NCI-H345 treated with DMSO at 0.1 percent for 48 hours (cell line): ENCODE measurements around the gene TAOK2.

Experiments used
- DNase-seq: peaks from one replicate; lab custom pipeline; 2025; ENCODE audit not compliant: unreplicated experiment; lab: John Stamatoyannopoulos, UW

Gene TAOK2

DNA sequence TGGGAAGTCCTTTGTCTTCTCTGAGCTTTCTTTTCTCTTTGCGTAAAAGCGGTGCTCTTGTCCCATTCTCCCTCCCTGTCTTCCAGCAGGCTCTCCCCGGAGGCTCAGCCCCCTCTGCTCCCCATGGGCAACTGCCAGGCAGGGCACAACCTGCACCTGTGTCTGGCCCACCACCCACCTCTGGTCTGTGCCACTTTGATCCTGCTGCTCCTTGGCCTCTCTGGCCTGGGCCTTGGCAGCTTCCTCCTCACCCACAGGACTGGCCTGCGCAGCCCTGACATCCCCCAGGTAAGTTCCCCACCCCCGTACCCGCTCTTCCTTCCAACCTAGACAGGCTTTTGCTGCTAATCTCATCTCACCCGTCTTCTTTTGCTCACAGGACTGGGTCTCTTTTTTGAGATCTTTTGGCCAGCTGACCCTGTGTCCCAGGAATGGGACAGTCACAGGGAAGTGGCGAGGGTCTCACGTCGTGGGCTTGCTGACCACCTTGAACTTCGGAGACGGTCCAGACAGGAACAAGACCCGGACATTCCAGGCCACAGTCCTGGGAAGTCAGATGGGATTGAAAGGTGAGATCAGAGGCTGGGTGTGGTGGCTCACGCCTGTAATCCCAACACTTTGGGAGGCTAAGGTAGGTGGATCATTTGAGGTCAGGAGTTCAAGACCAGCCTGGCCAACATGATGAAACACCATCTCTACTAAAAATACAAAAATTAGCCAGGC lies 10.5 kb upstream of the TAOK2 start:
- DNase-seq, result no peak

DNA sequence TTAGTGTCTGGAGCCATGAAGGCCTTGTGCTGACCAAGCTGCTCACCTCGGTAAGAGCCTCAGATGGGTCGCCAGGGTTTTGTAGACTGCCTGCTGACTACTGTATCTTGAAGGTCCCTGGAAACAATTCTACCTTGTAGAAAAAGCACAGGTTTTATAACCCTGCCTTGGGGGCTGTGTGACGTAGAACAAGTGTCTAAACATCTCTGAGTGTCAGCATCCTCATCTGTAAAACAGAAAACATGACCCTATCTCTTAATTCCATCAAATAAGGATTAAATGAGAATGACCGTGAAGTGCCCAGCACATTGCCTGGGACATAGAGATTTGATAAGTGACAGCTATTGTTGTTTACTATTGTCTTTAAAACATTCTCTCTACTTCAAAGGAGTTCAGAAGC lies 5.5 kb upstream of the TAOK2 start:
- DNase-seq, result no peak

DNA sequence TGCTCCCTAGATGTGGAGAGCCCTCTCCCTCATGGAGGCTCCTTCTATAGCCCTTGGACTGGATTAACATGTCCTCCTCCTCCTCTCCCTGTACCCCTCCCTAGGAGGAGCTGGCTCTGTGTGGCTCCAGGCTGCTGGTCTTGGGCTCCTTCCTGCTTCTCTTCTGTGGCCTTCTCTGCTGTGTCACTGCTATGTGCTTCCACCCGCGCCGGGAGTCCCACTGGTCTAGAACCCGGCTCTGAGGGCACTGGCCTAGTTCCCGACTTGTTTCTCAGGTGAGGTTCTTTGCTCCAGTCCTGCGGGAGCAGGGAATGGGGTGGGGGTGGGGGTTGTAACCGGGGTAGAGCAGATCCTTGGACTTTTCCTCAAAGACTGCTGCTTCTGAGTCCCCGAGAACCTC lies 2.4 kb upstream of the TAOK2 start:
- no peak for DNase-seq

DNA sequence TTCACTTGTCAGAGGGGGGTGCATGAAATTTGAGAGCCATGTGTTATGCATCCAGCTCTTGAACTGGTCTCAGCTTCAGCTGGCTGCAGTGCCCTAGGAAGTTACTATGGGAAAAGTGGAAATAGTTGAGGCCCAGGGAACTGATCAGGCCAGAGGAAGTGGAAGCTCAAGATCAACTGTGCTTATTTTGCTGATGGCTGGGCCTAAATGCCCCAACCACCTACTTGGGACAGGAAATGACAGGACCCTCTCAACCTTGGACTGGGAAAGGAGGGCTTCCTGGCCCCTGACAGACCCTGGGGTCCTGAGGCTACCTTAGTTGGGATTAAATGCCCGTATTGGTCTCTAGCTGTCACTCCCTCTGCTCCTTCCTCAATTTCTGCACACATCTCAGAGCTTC lies 1.2 kb upstream of the TAOK2 start:
- no peak for DNase-seq

DNA sequence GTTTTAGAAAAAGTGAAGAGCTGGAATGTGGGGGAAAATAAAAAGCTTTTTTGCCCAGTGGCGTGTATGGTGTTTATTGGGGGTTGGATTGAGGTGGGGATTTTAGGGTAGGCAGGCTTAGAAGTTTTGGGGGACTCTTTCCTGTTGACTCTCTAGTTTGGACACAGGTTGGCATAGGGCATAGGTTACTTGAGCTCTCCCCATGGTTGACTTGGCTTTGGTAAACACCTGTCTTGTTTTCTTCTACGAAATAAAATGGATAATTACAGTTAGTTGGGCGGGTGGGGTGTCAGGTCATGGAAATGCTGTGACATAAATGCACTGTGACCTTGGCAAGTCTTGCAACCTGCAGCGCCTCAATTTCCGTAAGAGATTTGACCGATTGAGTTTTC lies 680 bp upstream of the TAOK2 start:
- no peak for DNase-seq

DNA sequence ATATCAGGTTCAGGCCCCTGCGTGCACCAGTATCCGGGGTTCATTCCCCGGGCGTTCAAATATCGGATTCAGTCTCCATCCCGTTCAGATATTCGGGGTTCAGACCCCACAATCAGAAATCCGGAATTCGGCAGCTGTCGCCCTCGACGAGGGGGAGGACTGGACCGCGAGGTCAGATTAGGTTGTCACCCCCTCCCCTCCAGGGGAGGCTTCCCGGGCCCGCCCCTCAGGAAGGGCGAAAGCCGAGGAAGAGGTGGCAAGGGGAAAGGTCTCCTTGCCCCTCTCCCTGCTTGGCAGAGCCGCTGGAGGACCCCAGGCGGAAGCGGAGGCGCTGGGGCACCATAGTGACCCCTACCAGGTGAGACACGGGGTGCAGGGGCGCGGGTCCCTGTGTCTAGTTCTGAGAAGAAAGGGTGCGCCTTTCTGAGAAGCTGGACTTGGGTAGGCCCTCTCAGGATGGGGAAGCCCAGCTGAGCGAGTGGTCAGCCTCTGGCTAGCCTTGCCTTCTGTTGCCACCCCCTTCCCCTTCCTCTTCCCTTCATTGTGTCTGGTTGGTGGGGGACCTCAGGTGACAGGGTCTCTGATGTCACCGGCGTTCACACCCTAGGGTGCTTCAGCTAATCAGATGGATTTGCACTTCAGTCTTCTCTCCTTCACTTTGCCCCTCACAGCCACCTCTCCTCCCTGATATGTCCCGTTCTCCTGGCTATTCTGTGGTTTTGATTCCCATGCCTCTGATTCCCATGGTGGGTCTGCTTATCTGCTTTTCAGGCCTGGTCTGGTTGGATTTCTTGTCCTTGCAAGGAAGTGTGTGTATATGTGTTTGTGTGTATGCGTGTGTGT lies 844 bp downstream of the TAOK2 start:
- DNase-seq, result no peak

DNA sequence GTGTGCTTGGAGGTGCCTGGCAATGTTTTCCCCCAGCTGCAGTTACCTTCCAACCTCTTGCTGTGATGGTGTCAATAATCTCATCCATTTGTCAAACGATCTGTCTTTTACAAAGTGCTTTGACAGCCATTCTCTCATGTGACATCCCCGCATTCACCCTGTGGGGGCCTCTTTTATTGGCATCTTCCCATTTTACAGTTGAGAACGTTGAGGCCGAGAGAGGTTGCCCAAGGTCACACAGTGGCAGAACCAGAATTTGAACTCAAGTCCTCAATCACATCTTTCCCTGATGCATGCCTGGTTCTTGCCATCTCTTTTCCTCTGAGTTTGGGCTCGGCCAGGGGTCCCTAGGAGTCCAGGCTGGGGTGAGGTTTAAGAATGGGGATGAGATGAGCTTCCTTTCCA lies 1.5 kb downstream of the TAOK2 start:
- no peak for DNase-seq

DNA sequence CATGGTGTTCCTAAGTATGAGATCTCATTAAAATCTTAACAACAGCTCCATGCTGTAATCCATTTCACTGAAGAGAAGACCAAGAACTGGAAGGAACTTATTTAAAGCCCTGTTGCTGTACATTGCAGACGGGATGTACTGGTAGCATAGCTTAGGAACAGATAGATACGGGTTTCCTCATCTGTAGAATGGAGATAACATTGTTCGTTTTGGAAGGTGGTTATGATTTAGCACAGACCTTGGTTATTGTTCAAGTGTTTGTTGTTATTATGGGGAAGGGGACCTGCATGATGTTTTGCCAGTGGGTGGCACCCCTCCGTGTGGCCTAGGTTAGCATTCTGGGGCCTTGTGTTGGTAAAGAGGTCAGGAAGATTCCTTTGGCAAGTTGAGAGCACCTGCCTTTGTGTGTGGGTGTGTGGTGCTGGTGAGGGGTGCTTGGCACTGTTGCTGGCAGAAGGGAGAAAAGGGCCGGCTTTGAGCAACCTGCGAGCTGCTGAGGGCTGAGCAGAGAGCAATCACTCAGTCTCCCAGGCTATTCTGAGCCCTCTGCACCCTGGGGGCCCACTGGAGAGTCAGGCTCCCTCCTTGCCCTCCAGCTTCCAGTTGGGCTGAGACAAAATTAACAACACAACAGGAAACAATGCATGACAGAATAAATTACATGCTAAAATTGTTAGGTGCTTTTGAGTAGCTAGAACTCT lies 2.3 kb downstream of the TAOK2 start:
- DNase-seq, result no peak

DNA sequence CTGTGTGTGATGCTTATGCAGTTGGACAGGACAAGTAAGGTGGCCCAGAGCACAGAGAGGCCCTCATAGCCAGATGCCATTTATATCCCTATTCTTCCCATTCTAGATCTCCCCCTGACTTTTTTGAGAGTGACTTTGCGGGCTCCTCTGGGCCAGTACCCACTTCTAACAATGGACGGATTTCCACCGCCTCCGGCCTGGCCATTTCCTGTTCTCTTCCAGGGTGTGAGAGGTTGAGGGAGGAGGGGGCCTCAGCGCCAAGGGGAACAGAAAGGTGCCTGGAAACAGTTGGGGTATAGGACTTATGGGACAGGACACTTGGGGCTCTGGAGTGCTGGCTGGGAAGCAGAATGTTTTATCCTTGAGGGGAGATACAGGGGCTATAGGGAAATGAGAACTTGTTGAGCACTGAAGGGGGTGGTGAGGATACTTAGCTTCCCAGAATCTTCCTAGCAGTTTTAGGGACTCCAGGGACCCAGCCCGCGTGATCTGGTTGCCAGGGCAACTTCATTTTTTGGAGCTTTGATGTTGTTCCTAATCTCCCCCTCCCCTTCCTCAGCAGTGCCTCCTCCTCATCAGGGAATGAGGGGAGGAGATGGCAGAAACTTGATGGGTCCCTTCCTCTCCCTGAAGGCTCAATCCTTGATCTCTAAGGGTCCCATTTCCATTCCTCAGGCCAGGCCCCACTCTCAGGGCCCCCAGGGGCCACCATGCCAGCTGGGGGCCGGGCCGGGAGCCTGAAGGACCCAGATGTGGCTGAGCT lies 3.6 kb downstream of the TAOK2 start:
- DNase-seq, result no peak

DNA sequence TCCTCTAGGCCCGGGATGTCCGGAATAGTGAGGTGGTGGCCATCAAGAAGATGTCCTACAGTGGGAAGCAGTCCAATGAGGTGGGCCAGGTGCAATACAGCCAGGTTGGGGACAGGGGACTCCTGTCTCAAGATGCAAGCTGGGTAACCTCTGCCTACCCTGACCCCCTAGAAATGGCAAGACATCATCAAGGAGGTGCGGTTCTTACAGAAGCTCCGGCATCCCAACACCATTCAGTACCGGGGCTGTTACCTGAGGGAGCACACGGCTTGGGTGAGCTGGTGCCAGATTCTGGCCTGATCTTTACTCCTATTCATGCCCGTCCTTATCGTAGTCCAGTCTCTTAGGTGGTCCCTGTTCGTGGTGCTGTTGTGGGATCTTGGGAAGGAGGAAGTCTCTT lies 4.4 kb downstream of the TAOK2 start:
- no peak for DNase-seq

DNA sequence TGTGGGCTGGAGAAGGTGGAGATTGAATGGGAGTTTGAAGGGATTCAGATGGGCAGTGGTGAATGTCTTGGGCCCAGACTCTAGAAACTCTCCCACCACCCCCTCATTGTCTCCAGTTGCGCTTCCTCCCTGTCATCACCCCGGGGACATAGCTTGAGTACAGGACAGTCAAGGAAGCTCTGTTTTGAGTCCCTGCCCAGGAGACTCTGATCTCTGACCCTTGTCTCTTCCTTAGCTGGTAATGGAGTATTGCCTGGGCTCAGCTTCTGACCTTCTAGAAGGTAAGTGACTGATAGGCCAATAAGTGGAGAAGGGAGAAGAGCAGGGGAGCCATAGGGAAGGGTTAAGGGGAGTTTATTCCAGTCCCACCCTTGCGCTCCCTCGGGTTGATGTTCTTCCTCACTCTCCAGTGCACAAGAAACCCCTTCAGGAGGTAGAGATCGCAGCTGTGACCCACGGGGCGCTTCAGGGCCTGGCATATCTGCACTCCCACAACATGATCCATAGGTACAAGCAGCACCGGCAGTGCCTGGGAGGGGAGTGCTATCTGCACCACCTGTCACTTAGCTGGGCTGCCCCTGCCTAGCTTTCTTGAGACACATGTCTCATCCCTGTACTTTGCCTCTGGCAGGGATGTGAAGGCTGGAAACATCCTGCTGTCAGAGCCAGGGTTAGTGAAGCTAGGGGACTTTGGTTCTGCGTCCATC lies 5.0 kb downstream of the TAOK2 start:
- DNase-seq, result no peak

DNA sequence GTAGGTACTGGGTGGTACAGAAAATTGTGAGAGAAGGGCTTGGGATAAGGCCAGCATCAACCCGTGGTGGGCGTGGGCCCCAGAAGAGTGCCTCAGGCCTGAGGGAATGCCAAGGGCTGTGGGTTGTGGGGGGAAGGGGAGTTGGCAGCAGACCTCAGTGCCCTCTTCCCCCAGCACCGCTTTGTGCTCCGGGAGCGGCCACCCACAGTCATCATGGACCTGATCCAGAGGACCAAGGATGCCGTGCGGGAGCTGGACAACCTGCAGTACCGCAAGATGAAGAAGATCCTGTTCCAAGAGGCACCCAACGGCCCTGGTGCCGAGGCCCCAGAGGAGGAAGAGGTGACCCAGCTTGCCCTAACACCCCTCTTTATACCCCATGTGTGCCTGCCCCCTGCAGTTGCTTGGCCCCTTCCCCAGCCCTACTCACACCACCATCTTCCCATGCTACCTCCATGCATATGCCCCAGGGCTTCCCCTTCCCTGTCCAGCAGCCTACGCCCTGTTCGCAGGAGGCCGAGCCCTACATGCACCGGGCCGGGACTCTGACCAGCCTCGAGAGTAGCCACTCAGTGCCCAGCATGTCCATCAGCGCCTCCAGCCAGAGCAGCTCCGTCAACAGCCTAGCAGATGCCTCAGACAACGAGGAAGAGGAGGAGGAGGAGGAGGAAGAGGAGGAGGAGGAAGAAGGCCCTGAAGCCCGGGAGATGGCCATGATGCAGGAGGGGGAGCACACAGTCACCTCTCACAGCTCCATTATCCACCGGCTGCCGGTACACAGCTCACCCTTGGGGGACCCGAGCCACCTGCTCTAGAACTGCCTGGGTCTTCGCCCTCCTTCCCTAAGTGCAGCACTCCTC lies 9.1 kb downstream of the TAOK2 start:
- DNase-seq, result no peak

DNA sequence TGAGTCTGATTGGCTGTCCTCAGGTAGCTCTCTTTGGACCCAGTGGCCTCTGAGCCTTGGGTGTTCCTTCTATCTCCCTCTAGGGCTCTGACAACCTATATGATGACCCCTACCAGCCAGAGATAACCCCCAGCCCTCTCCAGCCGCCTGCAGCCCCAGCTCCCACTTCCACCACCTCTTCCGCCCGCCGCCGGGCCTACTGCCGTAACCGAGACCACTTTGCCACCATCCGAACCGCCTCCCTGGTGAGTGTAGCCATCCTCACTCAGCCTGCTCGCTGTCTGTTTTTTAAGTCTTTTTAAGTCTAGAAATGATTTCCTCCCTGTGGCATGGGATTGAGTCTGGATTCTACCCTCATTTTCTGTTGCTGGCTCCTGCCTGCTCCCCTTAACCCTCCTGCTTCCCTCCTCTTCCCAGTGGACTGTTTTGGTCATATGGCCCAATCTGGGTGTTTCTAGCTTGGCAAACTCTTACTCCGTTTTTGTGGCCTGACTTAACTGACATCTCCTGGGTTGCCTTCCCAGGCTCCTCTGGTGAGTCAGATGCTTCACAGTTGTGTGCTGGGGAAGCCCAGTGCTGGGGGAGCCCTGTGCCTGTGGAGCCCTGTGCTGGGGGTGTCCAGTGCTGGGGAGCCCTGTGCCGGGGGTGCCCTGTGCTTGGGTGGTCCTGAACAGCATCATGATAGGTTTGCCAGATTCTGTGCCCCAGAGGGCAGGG lies 9.9 kb downstream of the TAOK2 start:
- no peak for DNase-seq

DNA sequence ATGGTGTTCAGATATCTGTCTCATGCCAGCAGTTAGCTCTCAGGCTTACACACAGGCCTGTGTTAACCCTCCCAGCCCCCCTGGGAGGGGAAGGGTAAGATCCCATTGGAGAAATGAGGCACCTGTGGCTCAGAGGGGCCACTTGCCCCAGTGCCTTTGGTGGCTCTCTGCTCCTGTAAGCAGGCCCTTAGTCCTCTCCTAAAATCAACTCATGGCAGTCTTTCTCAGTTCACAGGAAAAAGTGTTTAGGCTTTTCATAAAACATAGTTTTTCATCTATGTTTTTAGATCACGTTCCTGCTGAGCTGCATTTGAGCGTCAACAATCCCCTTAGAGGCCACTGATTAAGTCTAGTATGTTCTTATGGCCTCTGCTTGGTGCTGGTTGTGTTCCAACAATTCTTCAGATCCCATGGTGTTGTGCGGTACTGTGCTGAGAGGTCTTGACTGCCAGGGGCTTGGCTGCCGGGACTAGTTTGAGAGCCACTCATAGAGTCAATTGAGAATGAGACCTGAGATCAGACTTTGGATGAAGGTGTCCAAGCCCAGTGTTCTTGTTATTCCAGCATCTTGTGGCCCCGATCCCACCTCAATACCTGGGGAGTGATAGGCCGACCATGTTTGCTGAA lies 10.6 kb downstream of the TAOK2 start:
- no peak for DNase-seq

DNA sequence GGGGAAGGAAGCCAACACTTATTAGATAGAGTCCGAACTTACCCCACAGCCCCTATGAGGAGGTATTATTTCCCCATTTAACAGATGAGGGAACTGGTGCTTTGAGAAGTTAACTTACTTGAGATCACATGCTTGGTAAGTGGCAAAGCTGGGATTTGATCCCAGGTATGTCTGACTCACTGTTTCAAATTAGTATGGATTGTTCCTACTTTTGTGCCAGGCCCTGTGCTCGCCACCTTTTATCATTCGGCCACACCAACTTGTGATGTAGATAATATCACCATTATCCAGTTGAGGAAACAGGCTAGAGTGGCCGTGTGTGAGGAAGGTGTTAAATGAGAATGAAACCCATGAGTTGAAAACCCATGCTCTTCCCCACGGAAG lies 11.1 kb downstream of the TAOK2 start:
- DNase-seq, result no peak

DNA sequence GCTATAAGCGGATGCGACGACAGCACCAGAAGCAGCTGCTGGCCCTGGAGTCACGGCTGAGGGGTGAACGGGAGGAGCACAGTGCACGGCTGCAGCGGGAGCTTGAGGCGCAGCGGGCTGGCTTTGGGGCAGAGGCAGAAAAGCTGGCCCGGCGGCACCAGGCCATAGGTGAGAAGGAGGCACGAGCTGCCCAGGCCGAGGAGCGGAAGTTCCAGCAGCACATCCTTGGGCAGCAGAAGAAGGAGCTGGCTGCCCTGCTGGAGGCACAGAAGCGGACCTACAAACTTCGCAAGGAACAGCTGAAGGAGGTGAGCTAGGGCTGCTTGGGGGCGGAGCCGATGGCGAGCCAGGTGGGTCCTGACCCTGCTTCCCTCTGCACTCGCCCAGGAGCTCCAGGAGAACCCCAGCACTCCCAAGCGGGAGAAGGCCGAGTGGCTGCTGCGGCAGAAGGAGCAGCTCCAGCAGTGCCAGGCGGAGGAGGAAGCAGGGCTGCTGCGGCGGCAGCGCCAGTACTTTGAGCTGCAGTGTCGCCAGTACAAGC lies 11.7 kb downstream of the TAOK2 start:
- DNase-seq, result no peak

DNA sequence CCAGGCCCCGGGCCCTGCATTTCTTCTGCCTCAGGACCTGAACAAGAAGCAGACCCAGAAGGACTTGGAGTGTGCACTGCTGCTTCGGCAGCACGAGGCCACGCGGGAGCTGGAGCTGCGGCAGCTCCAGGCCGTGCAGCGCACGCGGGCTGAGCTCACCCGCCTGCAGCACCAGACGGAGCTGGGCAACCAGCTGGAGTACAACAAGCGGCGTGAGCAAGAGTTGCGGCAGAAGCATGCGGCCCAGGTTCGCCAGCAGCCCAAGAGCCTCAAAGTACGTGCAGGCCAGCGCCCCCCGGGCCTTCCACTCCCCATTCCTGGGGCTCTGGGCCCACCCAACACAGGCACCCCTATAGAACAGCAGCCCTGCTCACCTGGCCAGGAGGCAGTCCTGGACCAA lies 12.6 kb downstream of the TAOK2 start:
- DNase-seq, result no peak

DNA sequence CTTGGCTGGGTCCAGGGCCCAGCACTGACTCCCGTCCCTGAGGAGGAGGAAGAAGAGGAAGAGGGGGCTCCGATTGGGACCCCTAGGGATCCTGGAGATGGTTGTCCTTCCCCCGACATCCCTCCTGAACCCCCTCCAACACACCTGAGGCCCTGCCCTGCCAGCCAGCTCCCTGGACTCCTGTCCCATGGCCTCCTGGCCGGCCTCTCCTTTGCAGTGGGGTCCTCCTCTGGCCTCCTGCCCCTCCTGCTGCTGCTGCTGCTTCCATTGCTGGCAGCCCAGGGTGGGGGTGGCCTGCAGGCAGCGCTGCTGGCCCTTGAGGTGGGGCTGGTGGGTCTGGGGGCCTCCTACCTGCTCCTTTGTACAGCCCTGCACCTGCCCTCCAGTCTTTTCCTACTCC lies 13.3 kb downstream of the TAOK2 start:
- DNase-seq, result no peak
